GM21576 (cell line): ENCODE measurements around the gene ACTL6A.
A peak's percentile ranks its signal among the peaks of the same experiment; 100 is the strongest.

Experiments used
- ATAC-seq: cut with Tn5 transposase; IDR thresholded peaks from one replicate; pipeline ENCODE4 v1.9.1; 2021; ENCODE audit warnings: mild to moderate bottlenecking, moderate library complexity; ENCODE audit not compliant: unreplicated experiment

Gene ACTL6A

GRCh38 chr3:179589143-179589542, 26.4 kb downstream of the ACTL6A start:
- ATAC-seq, result no peak

- no peak for ATAC-seq
Measured at GRCh38 chr3:179590669-179591068, 27.9 kb downstream of the ACTL6A start.

- no peak for ATAC-seq
Measured at GRCh38 chr3:179591313-179591712, 28.6 kb downstream of the ACTL6A start.

GRCh38 chr3:179599531-179599930, 36.8 kb downstream of the ACTL6A start:
- no peak for ATAC-seq

GRCh38 chr3:179603321-179603720, 40.6 kb downstream of the ACTL6A start:
- ATAC-seq, result no peak

- ATAC-seq, result no peak
Measured at GRCh38 chr3:179603831-179604230, 41.1 kb downstream of the ACTL6A start.

GRCh38 chr3:179604321-179605078, 41.8 kb downstream of the ACTL6A start, which contains the start of the genes MRPL47 and NDUFB5:
Gene MRPL47, minus strand, starts transcription at chr3:179604638. Its CDS starts 14 bp downstream, at chr3:179604624.
Gene NDUFB5, plus strand, starts transcription at chr3:179604794. Its CDS starts 22 bp downstream, at chr3:179604816.
- ATAC-seq, result peak; percentile 94

GRCh38 chr3:179606534-179607085, 43.9 kb downstream of the ACTL6A start:
- no peak for ATAC-seq

GRCh38 chr3:179608931-179609720, 46.4 kb downstream of the ACTL6A start:
- peak; percentile 61 for ATAC-seq

GRCh38 chr3:179610066-179610465, 47.3 kb downstream of the ACTL6A start:
- no peak for ATAC-seq

GRCh38 chr3:179613807-179614206, 51.1 kb downstream of the ACTL6A start:
- ATAC-seq, result no peak

- no peak for ATAC-seq
Measured at GRCh38 chr3:179615458-179616173, 52.9 kb downstream of the ACTL6A start.

- ATAC-seq, result no peak
Measured at GRCh38 chr3:179622023-179622422, 59.3 kb downstream of the ACTL6A start.

- ATAC-seq, result no peak
Measured at GRCh38 chr3:179624451-179624850, 61.7 kb downstream of the ACTL6A start.

- no peak for ATAC-seq
Measured at GRCh38 chr3:179630753-179631451, 68.2 kb downstream of the ACTL6A start.
